ENCODE results near the gene ZBTB25.
"Not testable (repeated sequence)": the region's sequence is repeated elsewhere in the genome, so short reads cannot be mapped to it uniquely, and the experiment has no call there.

ZBTB25 gene

GRCh38 chr14:64503434-64504309, at the start of gene ZBTB25:
Gene ZBTB25, minus strand, starts transcription at chr14:64503838. Its CDS starts 13,305 bp downstream, at chr14:64490533.
- peak; percentile 95 for DNase-seq

GRCh38 chr14:64550621-64551333, 47.1 kb upstream of the ZBTB25 start:
- no peak for DNase-seq

GRCh38 chr14:64549791-64550620, 46.4 kb upstream of the ZBTB25 start, which contains the start of gene PPP1R36:
Gene PPP1R36, plus strand, starts transcription at chr14:64549961. Its CDS starts 37 bp downstream, at chr14:64549998.
- DNase-seq, result peak; percentile 65

GRCh38 chr14:64549016-64549415, 45.4 kb upstream of the ZBTB25 start:
- DNase-seq, result no peak

GRCh38 chr14:64544607-64545312, 41.1 kb upstream of the ZBTB25 start:
- no peak for DNase-seq

- no peak for DNase-seq
Measured at GRCh38 chr14:64542836-64543201, 39.2 kb upstream of the ZBTB25 start.

- peak; percentile 15 for DNase-seq
Measured at GRCh38 chr14:64541972-64542835, 38.6 kb upstream of the ZBTB25 start.

GRCh38 chr14:64541261-64541971, 37.8 kb upstream of the ZBTB25 start:
- DNase-seq, result peak; percentile 7

- DNase-seq, result peak; percentile 94
Measured at GRCh38 chr14:64540208-64541202, 36.9 kb upstream of the ZBTB25 start, which contains the start of gene HSPA2. Gene HSPA2, plus strand, starts transcription at chr14:64540741. Its CDS starts 109 bp downstream, at chr14:64540850.

GRCh38 chr14:64536488-64537245, 33.0 kb upstream of the ZBTB25 start:
- DNase-seq, result no peak

- no peak for DNase-seq
Measured at GRCh38 chr14:64531567-64531966, 27.9 kb upstream of the ZBTB25 start.

- no peak for DNase-seq
Measured at GRCh38 chr14:64525354-64525753, 21.7 kb upstream of the ZBTB25 start.

GRCh38 chr14:64522591-64523355, 19.1 kb upstream of the ZBTB25 start:
- no peak for DNase-seq

- no peak for DNase-seq
Measured at GRCh38 chr14:64520699-64521098, 17.1 kb upstream of the ZBTB25 start.

GRCh38 chr14:64518229-64518628, 14.6 kb upstream of the ZBTB25 start:
- DNase-seq, result no peak

- DNase-seq, result not testable (repeated sequence)
Measured at GRCh38 chr14:64517667-64518066, 14.0 kb upstream of the ZBTB25 start.

GRCh38 chr14:64516969-64517368, 13.3 kb upstream of the ZBTB25 start:
- DNase-seq, result no peak

GRCh38 chr14:64515053-64515452, 11.4 kb upstream of the ZBTB25 start:
- DNase-seq, result no peak

All from CD4-positive, alpha-beta T cell treated with Interleukin-6 for 4 hours (primary cell).